Measurements from ENCODE around the gene SYCP2. TPM values are rescaled to one million over a fixed set of nuclear protein-coding genes. Genes with fewer than 3 reads are reported as not detected.

SYCP2 gene
- total RNA-seq, 2 experiments from 2014 or later, result 2.6 to 3.9 TPM

DNA sequence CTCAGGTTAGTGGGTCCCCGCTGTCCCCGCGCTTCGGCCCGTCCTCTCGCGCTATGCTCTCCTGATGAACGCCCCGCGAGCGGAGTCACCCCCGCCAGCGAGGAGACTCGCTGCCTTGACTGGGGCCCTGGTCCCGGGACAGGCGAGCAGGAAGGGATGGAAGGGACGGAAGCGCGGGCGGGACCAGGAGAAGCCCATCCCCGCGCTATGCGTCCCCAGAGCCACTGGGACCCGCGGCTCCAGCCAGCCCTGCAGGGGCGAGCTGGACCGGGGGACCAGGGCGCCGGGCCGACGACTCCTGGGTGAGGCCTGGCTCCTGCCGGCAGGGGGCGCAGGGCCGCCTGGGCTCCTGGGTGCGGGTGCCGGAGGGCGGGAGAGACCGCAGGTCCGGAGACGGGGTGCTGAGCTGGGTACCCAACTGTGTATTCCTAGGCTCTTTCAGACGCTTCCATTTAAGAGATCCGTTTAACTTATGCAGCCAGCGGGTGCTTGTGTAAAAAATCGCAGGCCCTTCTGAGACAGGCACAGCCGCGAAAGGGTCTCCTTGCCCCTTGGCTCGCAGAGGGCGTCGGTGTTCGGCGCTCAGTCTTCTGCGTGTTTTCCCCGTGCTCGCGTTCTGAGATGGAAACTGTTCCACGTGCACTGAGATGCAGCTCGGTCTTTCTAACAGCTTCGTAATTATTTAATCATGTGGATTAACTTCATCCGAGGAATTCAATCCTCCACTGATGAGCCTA lies 580 bp upstream of the SYCP2 start:
- intact Hi-C loops (cut with micrococcal nuclease), result no loop called here

DNA sequence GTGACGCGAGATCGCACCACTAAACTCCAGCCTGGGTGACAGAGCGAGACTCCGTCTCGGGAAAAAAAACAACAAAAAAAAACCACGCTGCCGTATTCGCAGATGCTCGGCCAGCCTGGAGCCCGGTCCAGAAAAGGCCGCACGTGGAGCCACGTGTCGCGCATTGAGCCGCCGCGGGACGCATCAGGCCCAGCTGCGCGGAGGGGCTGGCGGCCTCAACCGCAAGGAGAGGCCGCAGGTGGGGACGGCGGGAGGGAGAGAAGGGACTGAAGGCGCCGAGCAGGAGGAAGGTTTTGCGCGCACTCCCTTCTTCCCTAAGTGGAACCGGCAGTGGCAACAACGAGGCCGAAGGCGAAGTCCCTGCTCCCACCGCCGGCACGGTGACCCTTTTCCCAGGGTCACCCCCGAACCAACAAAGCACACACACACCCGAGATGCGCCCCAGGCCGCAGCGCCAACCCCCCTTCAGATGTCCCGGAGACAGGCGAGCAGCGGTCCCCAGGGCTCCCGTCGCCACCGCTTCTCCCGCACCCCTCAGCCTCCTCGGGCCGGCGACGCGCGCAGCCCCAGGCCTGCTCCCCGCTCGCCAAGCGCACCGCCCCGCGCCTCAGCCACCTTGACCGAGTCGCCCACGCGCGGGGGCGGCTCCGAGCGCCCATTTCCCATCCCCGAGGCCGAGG lies 681 bp downstream of the SYCP2 start:
- ATAC-seq, result no peak
- intact Hi-C loops (cut with micrococcal nuclease), result no loop called here
- H3K36me3 Mint-ChIP-seq (ENCODE audit: low read depth), result no peaks in the 10 kb centered on the region
- POLR2A ChIA-PET, result interaction anchor here (1.8 kb wide), 1 partner anchor 8 kb away, joined by 5 read pairs; no protein-coding TSS in a partner anchor
- no peaks in the 10 kb centered on the region for H3K27me3 Mint-ChIP-seq
- H3K27ac Mint-ChIP-seq, result no peak overlapping the region
- TF ChIP-seq, protein P1, sequence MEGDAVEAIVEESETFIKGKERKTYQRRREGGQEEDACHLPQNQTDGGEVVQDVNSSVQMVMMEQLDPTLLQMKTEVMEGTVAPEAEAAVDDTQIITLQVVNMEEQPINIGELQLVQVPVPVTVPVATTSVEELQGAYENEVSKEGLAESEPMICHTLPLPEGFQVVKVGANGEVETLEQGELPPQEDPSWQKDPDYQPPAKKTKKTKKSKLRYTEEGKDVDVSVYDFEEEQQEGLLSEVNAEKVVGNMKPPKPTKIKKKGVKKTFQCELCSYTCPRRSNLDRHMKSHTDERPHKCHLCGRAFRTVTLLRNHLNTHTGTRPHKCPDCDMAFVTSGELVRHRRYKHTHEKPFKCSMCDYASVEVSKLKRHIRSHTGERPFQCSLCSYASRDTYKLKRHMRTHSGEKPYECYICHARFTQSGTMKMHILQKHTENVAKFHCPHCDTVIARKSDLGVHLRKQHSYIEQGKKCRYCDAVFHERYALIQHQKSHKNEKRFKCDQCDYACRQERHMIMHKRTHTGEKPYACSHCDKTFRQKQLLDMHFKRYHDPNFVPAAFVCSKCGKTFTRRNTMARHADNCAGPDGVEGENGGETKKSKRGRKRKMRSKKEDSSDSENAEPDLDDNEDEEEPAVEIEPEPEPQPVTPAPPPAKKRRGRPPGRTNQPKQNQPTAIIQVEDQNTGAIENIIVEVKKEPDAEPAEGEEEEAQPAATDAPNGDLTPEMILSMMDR (IDR thresholded peaks at IDR 0.05), result no peak
- CTCF ChIA-PET, result interaction anchor here (3.4 kb wide), 1 partner anchor 10 kb away, joined by 19 read pairs; no protein-coding TSS in a partner anchor
- H3K4me3 Mint-ChIP-seq, result peak overlapping the region; percentile 69
- H3K9me3 Mint-ChIP-seq, result no peaks in the 10 kb centered on the region
- H3K4me1 Mint-ChIP-seq (ENCODE audit: low read depth), result peaks cover 14% of the 10 kb centered on the region
- no peak for DNase-seq

More for the DNA sequence above, 580 bp upstream of the SYCP2 start:
- no peaks in the 10 kb centered on the region for H3K27me3 Mint-ChIP-seq
- ChIA-PET CTCF (interaction anchor here (0.7 to 3.4 kb wide), 18 partner anchors 8 to 362 kb away, joined by 3 to 19 read pairs (median 4); no protein-coding TSS in a partner anchor), POLR2A (interaction anchor here (0.6 to 1.4 kb wide), 3 partner anchors 15 to 123 kb away, joined by 3 to 4 read pairs (median 3); no protein-coding TSS in a partner anchor)
- peak; percentile 82 for ATAC-seq
- peak overlapping the region; percentile 61 for H3K27ac Mint-ChIP-seq
- H3K4me3 Mint-ChIP-seq, result peak overlapping the region; percentile 69
- H3K4me1 Mint-ChIP-seq (ENCODE audit: low read depth), result peaks cover 26% of the 10 kb centered on the region
- peak; percentile 79 for DNase-seq
- peaks cover 10% of the 10 kb centered on the region for H3K36me3 Mint-ChIP-seq (ENCODE audit: low read depth)
- no peaks in the 10 kb centered on the region for H3K9me3 Mint-ChIP-seq
- TF ChIP-seq, protein P1 (IDR thresholded peaks at IDR 0.05), result peak; percentile 98

DNA sequence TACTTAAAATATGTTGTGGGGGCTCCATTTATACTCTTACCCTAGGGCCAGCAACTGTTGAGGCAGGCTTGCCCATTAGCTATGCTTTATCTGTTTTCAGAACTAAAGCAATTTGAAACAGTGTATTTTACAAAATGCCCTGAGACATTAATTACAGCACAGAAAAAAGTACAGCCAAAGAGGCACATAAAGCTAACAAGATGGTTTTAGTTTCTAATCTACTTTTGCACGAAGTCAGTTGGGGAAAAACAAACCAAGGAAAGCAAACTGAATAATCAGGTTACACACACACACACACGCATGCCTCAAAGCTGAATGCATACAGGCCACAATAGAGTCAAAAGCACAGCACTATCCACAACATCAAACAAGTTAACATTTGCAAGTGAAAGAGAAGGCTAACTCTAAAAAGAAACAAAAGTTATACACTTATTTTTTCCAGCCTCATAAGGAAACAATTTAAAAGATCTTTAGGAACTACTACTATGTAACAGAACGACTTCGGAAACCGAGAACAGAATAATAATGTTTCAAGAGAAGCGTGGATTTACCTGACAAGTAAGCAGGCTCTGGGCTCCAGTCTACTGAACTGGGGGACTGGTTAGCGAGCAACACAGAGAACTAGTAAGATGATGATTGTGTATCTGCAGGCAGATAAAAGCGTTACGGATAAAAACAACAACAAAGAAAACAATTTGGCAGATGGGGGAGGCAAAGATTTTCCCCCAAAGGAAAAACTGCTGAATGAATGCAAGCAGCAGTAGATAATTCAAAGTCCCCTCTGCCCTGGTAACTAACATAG lies 1.7 kb downstream of the SYCP2 start:
- no peaks in the 10 kb centered on the region for H3K36me3 Mint-ChIP-seq (ENCODE audit: low read depth)
- H3K4me1 Mint-ChIP-seq (ENCODE audit: low read depth), result peaks cover 7% of the 10 kb centered on the region
- H3K4me3 Mint-ChIP-seq, result peak overlapping the region; percentile 18
- peak; percentile 18 for ATAC-seq
- no peaks in the 10 kb centered on the region for H3K27me3 Mint-ChIP-seq
- H3K27ac Mint-ChIP-seq, result peak overlapping the region; percentile 58
- TF ChIP-seq, protein P1 (IDR thresholded peaks at IDR 0.05), result no peak
- H3K9me3 Mint-ChIP-seq, result no peaks in the 10 kb centered on the region
- ChIA-PET POLR2A (interaction anchor here (1.8 kb wide), 1 partner anchor 9 kb away, joined by 5 read pairs; no protein-coding TSS in a partner anchor), CTCF (interaction anchor here (1.4 kb wide), 1 partner anchor 8 kb away, joined by 6 read pairs; the partner anchor contains the start of genes FAM217B and PPP1R3D)
- intact Hi-C loops (cut with micrococcal nuclease), result no loop called here
- DNase-seq, result no peak

DNA sequence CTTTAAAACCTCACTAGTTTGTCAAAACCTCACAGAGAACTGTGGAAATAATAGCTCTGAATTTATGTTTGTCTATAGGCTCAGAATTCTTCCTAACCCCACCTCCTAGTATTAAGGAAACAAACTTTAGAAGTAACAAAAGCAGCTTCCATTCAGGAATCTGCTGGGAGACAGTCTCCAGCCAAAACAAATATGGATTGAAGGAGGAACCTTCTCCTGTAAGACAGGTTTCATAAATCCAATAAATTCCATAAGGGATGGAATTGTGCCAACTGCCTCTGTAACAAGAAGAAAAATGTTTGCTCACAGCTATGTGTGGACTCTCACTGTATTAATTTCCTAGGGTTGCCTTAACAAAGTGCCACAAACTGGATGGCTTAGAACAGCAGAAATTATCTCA lies 7.5 kb downstream of the SYCP2 start:
- DNase-seq (no peak), ATAC-seq (no peak)
- TF ChIP-seq, protein P1 (IDR thresholded peaks at IDR 0.05), result no peak
- H3K27me3 Mint-ChIP-seq, result peaks cover 6% of the 10 kb centered on the region
- CTCF ChIA-PET, result interaction anchor here (0.7 kb wide), 1 partner anchor 8 kb away, joined by 3 read pairs; the partner anchor contains the start of gene SYCP2
- H3K27ac Mint-ChIP-seq, result no peak overlapping the region
- H3K36me3 Mint-ChIP-seq (ENCODE audit: low read depth), result no peaks in the 10 kb centered on the region
- no peak overlapping the region for H3K4me3 Mint-ChIP-seq
- H3K4me1 Mint-ChIP-seq (ENCODE audit: low read depth), result no peaks in the 10 kb centered on the region
- H3K9me3 Mint-ChIP-seq, result no peaks in the 10 kb centered on the region
- POLR2A ChIA-PET, result no interaction called here
- intact Hi-C loops (cut with micrococcal nuclease), result no loop called here

All from activated CD8-positive, alpha-beta T cell treated with anti-CD3 and anti-CD28 coated beads for 36 hours (primary cell).